ENCODE measurements around the gene MTOR. TPM values are rescaled to one million over a fixed set of nuclear protein-coding genes. Genes with fewer than 3 reads are reported as not detected.

The MTOR gene
- total and polyA plus RNA-seq, 2 of the 8 experiments (the other 6 are each of a cell fraction or from before 2014, with no cell fraction given), result 44.2 to 76.8 TPM

DNA sequence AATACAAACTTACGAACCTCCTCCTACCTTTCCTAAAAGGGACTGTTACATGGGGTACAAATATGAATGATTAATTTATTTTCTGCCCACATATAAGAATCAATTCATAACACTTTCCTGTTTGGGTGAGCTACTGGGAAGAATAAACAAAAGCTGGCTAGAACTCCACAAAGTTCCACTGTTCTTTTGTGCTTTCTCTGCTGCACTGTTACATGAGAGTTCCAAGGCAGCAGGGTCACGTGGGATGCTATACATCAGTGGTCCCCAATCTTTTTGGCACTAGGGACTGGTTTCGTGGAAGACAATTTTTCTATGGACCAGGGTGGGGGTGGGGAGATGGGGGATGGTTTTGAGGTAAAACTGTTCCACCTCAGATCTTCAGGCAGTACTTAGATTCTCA lies 75.4 kb downstream of the MTOR start:
- Histone ChIP-seq H3K79me1 (ENCODE audit: low read depth, low read length) (peaks cover 3% of the 10 kb centered on the region; the same call in 1 of the 2 replicates), H2BK120ac (replicated peaks; ENCODE audit: low read depth, low read length) (no peak overlapping the region), H4K8ac (ENCODE audit: extremely low read depth, insufficient read depth, low read length) (no peak overlapping the region), H4K91ac (replicated peaks; ENCODE audit: insufficient read length, low read length) (no peak overlapping the region), H3K56ac (replicated peaks; ENCODE audit: insufficient read length, low read depth, low read length) (no peak overlapping the region), H3K27me3 (replicated peaks in 1 of 4; ENCODE audit: control insufficient read depth in 3 of 4, extremely low read depth in 1 of 4, insufficient read depth in 3 of 4, low read length in 3 of 4) (no peaks in the 10 kb centered on the region), H3K27ac (ENCODE audit: low read depth, low read length) (no peak overlapping the region), H3K18ac (ENCODE audit: extremely low read depth, low read length) (no peak overlapping the region), H2AK5ac (ENCODE audit: low read depth, low read length) (no peak overlapping the region), H3K23me2 (ENCODE audit: low read depth, low read length) (no peaks in the 10 kb centered on the region; the same call in 1 of the 2 replicates), H3K9ac (replicated peaks in 1 of 4; ENCODE audit: extremely low read depth in 1 of 4, low read depth in 3 of 4, low read length in 3 of 4) (no peak overlapping the region), H3K79me2 (ENCODE audit: control insufficient read depth in 1 of 2, insufficient read depth in 2 of 2, low read length in 2 of 2) (no peaks in the 10 kb centered on the region), H2BK15ac (ENCODE audit: low read length) (no peak overlapping the region), H3K4me1 (replicated peaks in 1 of 4; ENCODE audit: control insufficient read depth in 3 of 4, insufficient read depth in 4 of 4, low read length in 3 of 4) (no peaks in the 10 kb centered on the region), H4K20me1 (replicated peaks in 1 of 2; ENCODE audit: control insufficient read depth in 1 of 2, insufficient read depth in 2 of 2, low read length in 2 of 2) (peaks cover 0 to 9% of the 10 kb centered on the region in 2 experiments), H2AFZ (ENCODE audit: low read length) (no peak overlapping the region), H3K4ac (replicated peaks; ENCODE audit: insufficient read length, low read depth, low read length) (no peak overlapping the region), H2BK20ac (ENCODE audit: low read length) (no peak overlapping the region), H3K4me3 (ENCODE audit: extremely low read depth in 1 of 4, insufficient read depth in 2 of 4, low read depth in 3 of 4, low read length in 4 of 4) (no peak overlapping the region), H3K36me3 (ENCODE audit: control insufficient read depth in 2 of 4, insufficient read depth in 4 of 4, low read length in 3 of 4) (peaks cover 0 to 13% (median 5%) of the 10 kb centered on the region in 4 experiments; a peak in 5 of 8 replicates), H3K4me2 (ENCODE audit: insufficient read depth in 1 of 2, low read depth in 2 of 2, low read length in 2 of 2) (no peak overlapping the region), H3K14ac (ENCODE audit: insufficient read length) (no peak overlapping the region), H3K9me3 (ENCODE audit: insufficient read depth in 2 of 2, low read depth in 1 of 2, low read length in 1 of 2) (no peaks in the 10 kb centered on the region), H3K23ac (ENCODE audit: insufficient read length) (no peak overlapping the region), H4K5ac (ENCODE audit: insufficient read length, low read depth, low read length) (no peak overlapping the region), H2BK5ac (ENCODE audit: low read depth, low read length) (no peak overlapping the region), H2BK12ac (ENCODE audit: low read depth, low read length) (no peak overlapping the region)
- TF ChIP-seq RNF2 (IDR thresholded peaks at IDR 0.05; ENCODE audit: borderline replicate concordance, low read depth, low read length, missing control alignments, poor library complexity, severe bottlenecking), result no peak
- no peak for TF ChIP-seq BRCA1 (IDR thresholded peaks at IDR 0.05; ENCODE audit: low read depth, low read length)
- no peak for TF ChIP-seq POU5F1 (IDR thresholded peaks at IDR 0.05; ENCODE audit: low read depth, low read length)
- TF ChIP-seq CHD2 (IDR thresholded peaks at IDR 0.05; ENCODE audit: low read length), result no peak
- TF ChIP-seq FOSL1 (IDR thresholded peaks at IDR 0.05; ENCODE audit: insufficient read depth, low read depth, low read length), result no peak
- no peak for TF ChIP-seq BACH1 (IDR thresholded peaks at IDR 0.05; ENCODE audit: low read length)
- TF ChIP-seq, protein P1, sequence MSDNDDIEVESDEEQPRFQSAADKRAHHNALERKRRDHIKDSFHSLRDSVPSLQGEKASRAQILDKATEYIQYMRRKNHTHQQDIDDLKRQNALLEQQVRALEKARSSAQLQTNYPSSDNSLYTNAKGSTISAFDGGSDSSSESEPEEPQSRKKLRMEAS (IDR thresholded peaks at IDR 0.05), result no peak
- no peak for TF ChIP-seq POLR2AphosphoS5 (IDR thresholded peaks at IDR 0.05; ENCODE audit: low read depth, low read length)
- TF ChIP-seq JUN (IDR thresholded peaks at IDR 0.05; ENCODE audit: low read depth, low read length), result no peak
- no peak for TF ChIP-seq TBP (IDR thresholded peaks at IDR 0.05; ENCODE audit: low read depth, low read length)
- no peak for TF ChIP-seq EGR1 (IDR thresholded peaks at IDR 0.05; ENCODE audit: borderline replicate concordance, low read depth, low read length)
- no peak for DNase-seq (ENCODE audit: low read depth in 1 of 2, low spot score in 2 of 2)
- CTCF ChIA-PET (ENCODE audit: partially characterized antibody), result no interaction called here
- FAIRE-seq, result no peak
- POLR2A ChIA-PET (ENCODE audit: partially characterized antibody), result no interaction called here
- 94% methylated on average over 3 of the region's 3 CpGs; no CpG with 5 or more reads in 1 of the 2 experiments for WGBS, 2 experiments (ENCODE audit: extremely low coverage in 1 of 2, insufficient coverage in 1 of 2, insufficient read length in 1 of 2, insufficient replicate concordance in 2 of 2, low coverage in 1 of 2, low lambda C conversion rate in 2 of 2, missing lambda C conversion rate in 1 of 2)

Data from H1 (cell line).